ENCODE data around the gene MTRF1. TPM values are rescaled to one million over a fixed set of nuclear protein-coding genes. Genes with fewer than 3 reads are reported as not detected.

MTRF1 gene
- total RNA-seq, 4 donors from 2014 or later: 10.7 to 29.6 (median 21.4) TPM

GRCh38 chr13:41307884-41308640 lies 44.7 kb upstream of the MTRF1 start:
- Histone ChIP-seq H3K4me1 (peaks cover 0 to 8% (median 0%) of the 10 kb centered on the region in 4 donors), H3K4me3 (no peak overlapping the region), H3K27ac (no peak overlapping the region), H3K36me3 (no peaks in the 10 kb centered on the region), H3K27me3 (no peaks in the 10 kb centered on the region), H3K9me3 (no peaks in the 10 kb centered on the region)
- no peak for DNase-seq
- no peak for TF ChIP-seq POLR2A (IDR thresholded peaks at IDR 0.05)
- TF ChIP-seq CTCF (IDR thresholded peaks at IDR 0.05): no peak

GRCh38 chr13:41306271-41307145 lies 43.1 kb upstream of the MTRF1 start:
- H3K4me1 ChIP-seq: no peaks in the 10 kb centered on the region
- H3K27ac ChIP-seq: no peak overlapping the region
- no peak overlapping the region for H3K4me3 ChIP-seq
- no peak for DNase-seq
- no peaks in the 10 kb centered on the region for H3K36me3 ChIP-seq
- no peak for TF ChIP-seq CTCF (IDR thresholded peaks at IDR 0.05)
- TF ChIP-seq POLR2A (IDR thresholded peaks at IDR 0.05): no peak
- no peaks in the 10 kb centered on the region for H3K27me3 ChIP-seq
- no peaks in the 10 kb centered on the region for H3K9me3 ChIP-seq

- TF ChIP-seq POLR2A (IDR thresholded peaks at IDR 0.05) (no peak), CTCF (IDR thresholded peaks at IDR 0.05) (no peak)
- H3K4me1 ChIP-seq: no peaks in the 10 kb centered on the region
- H3K27ac ChIP-seq: no peak overlapping the region
- no peak overlapping the region for H3K4me3 ChIP-seq
- no peaks in the 10 kb centered on the region for H3K27me3 ChIP-seq
- H3K9me3 ChIP-seq: no peaks in the 10 kb centered on the region
- no peaks in the 10 kb centered on the region for H3K36me3 ChIP-seq
- DNase-seq: no peak
Observed at GRCh38 chr13:41304551-41304950, 41.2 kb upstream of the MTRF1 start.

- no peaks in the 10 kb centered on the region for H3K9me3 ChIP-seq
- H3K27ac ChIP-seq: no peak overlapping the region
- no peak overlapping the region for H3K4me3 ChIP-seq
- H3K27me3 ChIP-seq: no peaks in the 10 kb centered on the region
- no peak for TF ChIP-seq CTCF (IDR thresholded peaks at IDR 0.05)
- TF ChIP-seq POLR2A (IDR thresholded peaks at IDR 0.05): no peak
- H3K36me3 ChIP-seq: no peaks in the 10 kb centered on the region
- DNase-seq: no peak
- H3K4me1 ChIP-seq: no peaks in the 10 kb centered on the region
Observed at GRCh38 chr13:41302743-41303142, 39.4 kb upstream of the MTRF1 start.

GRCh38 chr13:41299316-41300094 lies 36.1 kb upstream of the MTRF1 start:
- Histone ChIP-seq H3K27me3 (no peaks in the 10 kb centered on the region), H3K4me1 (no peaks in the 10 kb centered on the region), H3K36me3 (no peaks in the 10 kb centered on the region), H3K27ac (no peak overlapping the region), H3K4me3 (no peak overlapping the region), H3K9me3 (no peaks in the 10 kb centered on the region)
- no peak for DNase-seq
- TF ChIP-seq CTCF (IDR thresholded peaks at IDR 0.05) (no peak), POLR2A (IDR thresholded peaks at IDR 0.05) (no peak)
